ENCODE measurements around the gene KERA. TPM values are rescaled to one million over a fixed set of nuclear protein-coding genes. Genes with fewer than 3 reads are reported as not detected.

Gene KERA
- total RNA-seq, 1 donor from 2014 or later, result not detected

- Histone ChIP-seq H3K36me3 (no peaks in the 10 kb centered on the region), H3K9me3 (no peaks in the 10 kb centered on the region), H3K4me1 (no peaks in the 10 kb centered on the region), H3K27ac (no peak overlapping the region), H3K27me3 (ENCODE audit: low read depth) (no peaks in the 10 kb centered on the region), H3K4me3 (no peak overlapping the region)
- ATAC-seq (no peak), DNase-seq (no peak)
- intact Hi-C loops (cut with DNase I), result no loop called here
- TF ChIP-seq CTCF (IDR thresholded peaks at IDR 0.05), result no peak
Measured at GRCh38 chr12:91072931-91073330, 15.1 kb upstream of the KERA start.

- Histone ChIP-seq H3K4me3 (no peak overlapping the region), H3K9me3 (no peaks in the 10 kb centered on the region), H3K36me3 (no peaks in the 10 kb centered on the region), H3K27me3 (ENCODE audit: low read depth) (no peaks in the 10 kb centered on the region), H3K4me1 (no peaks in the 10 kb centered on the region), H3K27ac (no peak overlapping the region)
- DNase-seq (no peak), ATAC-seq (no peak)
- no peak for TF ChIP-seq CTCF (IDR thresholded peaks at IDR 0.05)
- intact Hi-C loops (cut with DNase I), result no loop called here
Measured at GRCh38 chr12:91070936-91071335, 13.1 kb upstream of the KERA start.

- H3K4me3 ChIP-seq, result no peak overlapping the region
- no peak for TF ChIP-seq CTCF (IDR thresholded peaks at IDR 0.05)
- H3K4me1 ChIP-seq, result no peaks in the 10 kb centered on the region
- DNase-seq, result no peak
- H3K27me3 ChIP-seq (ENCODE audit: low read depth), result no peaks in the 10 kb centered on the region
- no peaks in the 10 kb centered on the region for H3K9me3 ChIP-seq
- H3K36me3 ChIP-seq, result no peaks in the 10 kb centered on the region
- intact Hi-C loops (cut with DNase I), result no loop called here
- no peak overlapping the region for H3K27ac ChIP-seq
- no peak for ATAC-seq
Measured at GRCh38 chr12:91065396-91065795, 7.6 kb upstream of the KERA start.

- Histone ChIP-seq H3K4me1 (no peaks in the 10 kb centered on the region), H3K27me3 (ENCODE audit: low read depth) (no peaks in the 10 kb centered on the region), H3K36me3 (no peaks in the 10 kb centered on the region), H3K27ac (no peak overlapping the region), H3K4me3 (no peak overlapping the region), H3K9me3 (no peaks in the 10 kb centered on the region)
- intact Hi-C loops (cut with DNase I), result no loop called here
- ATAC-seq, result no peak
- no peak for TF ChIP-seq CTCF (IDR thresholded peaks at IDR 0.05)
- DNase-seq, result no peak
Measured at GRCh38 chr12:91064640-91065039, 6.8 kb upstream of the KERA start.

- no peak for DNase-seq
- no peak for TF ChIP-seq CTCF (IDR thresholded peaks at IDR 0.05)
- H3K4me1 ChIP-seq, result no peaks in the 10 kb centered on the region
- no peak overlapping the region for H3K4me3 ChIP-seq
- no peak for ATAC-seq
- intact Hi-C loops (cut with DNase I), result no loop called here
- H3K27ac ChIP-seq, result no peak overlapping the region
- no peaks in the 10 kb centered on the region for H3K27me3 ChIP-seq (ENCODE audit: low read depth)
- H3K36me3 ChIP-seq, result no peaks in the 10 kb centered on the region
- no peaks in the 10 kb centered on the region for H3K9me3 ChIP-seq
Measured at GRCh38 chr12:91061091-91061490, 3.3 kb upstream of the KERA start.

GRCh38 chr12:91059211-91059610 lies 1.4 kb upstream of the KERA start:
- Histone ChIP-seq H3K4me1 (no peaks in the 10 kb centered on the region), H3K27me3 (ENCODE audit: low read depth) (no peaks in the 10 kb centered on the region), H3K4me3 (no peak overlapping the region), H3K36me3 (no peaks in the 10 kb centered on the region), H3K27ac (no peak overlapping the region), H3K9me3 (no peaks in the 10 kb centered on the region)
- DNase-seq (no peak), ATAC-seq (no peak)
- intact Hi-C loops (cut with DNase I), result no loop called here
- no peak for TF ChIP-seq CTCF (IDR thresholded peaks at IDR 0.05)
